ENCODE measurements around the gene MESD.

MESD gene

DNA sequence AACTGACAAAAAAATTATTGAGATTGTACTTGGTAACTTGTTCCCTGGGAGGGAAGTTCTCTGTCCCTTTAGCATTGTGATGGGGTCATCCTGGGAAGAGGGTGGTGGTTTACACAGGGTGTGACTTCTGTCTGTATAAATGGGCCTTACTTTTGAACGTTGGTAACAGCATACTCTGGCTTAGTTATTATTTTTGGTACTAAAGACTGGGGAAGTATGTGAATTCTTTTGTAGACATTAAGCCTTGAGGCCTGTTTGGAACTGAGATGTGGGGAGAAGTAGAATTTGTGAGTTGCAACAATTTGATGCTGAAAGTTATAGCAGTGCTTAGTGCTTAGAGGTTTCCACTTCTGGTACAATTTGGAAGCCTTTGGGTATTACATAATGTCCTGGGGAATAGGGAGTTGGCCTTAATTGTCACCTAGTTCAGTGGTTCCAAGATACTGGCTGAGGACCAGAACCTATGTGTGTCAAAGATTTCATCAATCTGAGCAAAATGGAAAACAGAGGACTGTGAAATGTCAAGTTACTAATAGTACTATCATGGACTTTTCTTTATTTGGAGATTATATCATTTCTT is 27.0 kb upstream of the MESD start:
- Histone ChIP-seq H3K4me3 (no peak overlapping the region), H3K27ac (peak overlapping the region in 2 of 21 experiments; percentile 8 to 53)

DNA sequence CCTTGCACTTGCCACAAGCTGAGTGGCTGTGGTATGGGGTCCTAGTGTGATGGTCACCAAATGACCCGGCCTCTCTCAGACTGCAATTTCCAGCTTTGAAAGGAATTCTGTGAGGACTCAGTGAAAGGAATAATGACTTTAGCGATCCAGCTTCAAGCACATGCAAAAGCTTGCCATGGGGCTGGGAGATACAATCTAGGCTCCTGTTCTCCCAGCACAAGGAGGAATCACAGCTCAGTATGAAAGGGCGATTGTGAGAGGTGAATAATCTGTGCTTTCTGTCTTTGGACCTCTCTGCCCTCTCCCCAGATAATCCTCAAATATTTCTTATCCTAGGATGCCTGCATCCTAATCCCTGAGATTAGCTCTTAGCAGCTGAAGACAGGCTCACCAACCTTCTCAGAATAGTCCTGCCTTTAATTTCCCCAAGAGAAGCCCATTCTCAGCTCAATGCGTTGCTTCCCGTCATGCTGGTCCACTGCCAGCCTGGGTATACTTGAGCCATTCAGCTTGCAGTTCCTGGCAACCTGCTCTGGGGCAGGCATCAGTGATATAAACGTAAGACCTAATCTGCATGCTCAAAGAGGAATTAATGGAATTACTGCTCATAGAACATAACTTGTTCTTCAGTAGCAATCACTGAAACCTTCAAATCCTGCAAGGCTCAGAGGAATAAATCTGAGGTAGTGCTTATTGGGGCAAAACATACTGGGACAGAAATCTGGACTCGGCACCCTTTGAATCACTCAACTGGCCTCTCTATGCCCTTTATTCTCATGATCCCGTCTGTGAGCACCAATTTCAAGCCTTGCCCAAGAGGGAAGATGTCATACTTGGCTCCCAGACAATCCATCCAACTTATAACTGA is 26.2 kb upstream of the MESD start:
- no peak overlapping the region for H3K4me3 ChIP-seq

DNA sequence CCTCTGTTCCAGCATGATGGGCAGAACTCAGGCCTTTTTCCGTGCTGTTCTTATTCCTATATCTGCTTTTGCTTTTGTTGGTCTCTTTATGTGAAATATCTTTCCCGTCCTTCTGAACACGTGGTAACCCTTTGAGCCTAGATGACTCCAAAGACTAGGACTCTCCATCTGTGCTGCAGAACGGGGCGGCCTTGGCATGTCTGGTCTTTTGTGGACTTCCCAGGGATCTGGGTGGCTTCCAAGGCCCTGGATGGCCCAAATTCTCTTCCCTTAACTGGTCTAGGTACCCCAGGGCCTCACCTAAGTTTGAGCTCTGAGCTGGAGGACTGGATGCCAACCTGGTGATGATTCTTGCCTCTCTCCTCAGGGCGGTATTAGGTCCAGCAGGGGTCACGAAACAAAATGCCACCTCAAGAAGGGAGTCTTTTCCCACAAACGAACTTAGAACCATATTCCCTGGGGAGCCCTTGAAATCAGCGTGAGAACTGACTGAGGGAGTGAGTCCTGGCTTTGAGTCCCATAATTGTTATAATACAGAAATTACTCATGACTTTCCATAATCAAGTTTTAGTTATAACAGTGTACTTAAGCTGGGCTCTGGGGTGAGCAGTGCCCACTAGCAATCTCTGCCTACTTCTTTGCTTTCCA is 25.0 kb upstream of the MESD start:
- H3K27ac ChIP-seq: no peak overlapping the region
- no peak overlapping the region for H3K4me3 ChIP-seq

More for the DNA sequence above, 26.2 kb upstream of the MESD start:
- peak overlapping the region in 3 of 21 experiments; percentile 5 to 53 (median 35) for H3K27ac ChIP-seq

DNA sequence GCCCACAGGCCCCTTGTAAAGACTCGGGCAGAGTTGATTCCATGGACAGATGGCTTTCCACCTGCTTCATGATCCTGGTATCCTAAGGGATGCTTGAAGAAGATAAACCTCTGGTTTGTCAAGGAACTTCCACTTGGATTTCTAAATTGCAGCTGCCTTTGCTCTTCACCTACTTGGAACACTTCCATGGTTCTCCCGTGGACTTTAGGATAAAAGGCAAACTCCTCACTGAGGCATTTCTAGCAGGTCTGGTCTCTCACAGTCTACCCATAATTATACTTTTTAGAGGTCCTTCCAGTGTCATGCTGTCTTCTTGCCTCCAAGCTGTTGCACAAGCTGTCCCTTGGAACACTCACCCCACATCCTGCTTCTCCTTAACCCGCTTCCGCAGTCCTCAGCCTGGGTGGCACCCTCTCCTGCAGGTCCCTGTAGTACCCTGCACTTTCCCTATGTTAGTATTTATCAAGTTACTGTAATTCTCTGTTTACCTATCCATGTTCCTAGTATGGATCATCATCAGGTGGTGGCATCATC is 23.8 kb upstream of the MESD start:
- H3K27ac ChIP-seq: no peak overlapping the region
- H3K4me3 ChIP-seq: no peak overlapping the region

DNA sequence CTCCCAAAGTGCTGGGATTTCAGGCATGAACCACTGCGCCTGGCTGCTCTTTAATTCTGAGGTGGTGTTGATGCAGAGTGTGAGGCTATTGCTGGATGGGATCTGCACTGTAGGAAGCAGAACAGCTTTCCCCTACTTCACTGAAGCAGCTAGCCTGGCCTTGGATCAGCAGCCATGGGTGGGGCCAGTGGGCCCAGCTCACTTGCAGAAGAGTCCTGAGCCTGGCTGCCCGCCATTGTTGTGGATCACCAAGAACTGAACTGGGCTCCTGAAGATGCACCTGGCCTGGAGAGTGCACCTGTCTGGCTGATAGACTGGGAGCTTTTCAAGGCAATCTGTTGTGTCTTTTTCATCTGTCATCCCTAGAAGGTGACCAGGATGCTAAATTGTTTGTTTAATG is 23.0 kb upstream of the MESD start:
- Histone ChIP-seq H3K4me3 (no peak overlapping the region), H3K27ac (no peak overlapping the region)

DNA sequence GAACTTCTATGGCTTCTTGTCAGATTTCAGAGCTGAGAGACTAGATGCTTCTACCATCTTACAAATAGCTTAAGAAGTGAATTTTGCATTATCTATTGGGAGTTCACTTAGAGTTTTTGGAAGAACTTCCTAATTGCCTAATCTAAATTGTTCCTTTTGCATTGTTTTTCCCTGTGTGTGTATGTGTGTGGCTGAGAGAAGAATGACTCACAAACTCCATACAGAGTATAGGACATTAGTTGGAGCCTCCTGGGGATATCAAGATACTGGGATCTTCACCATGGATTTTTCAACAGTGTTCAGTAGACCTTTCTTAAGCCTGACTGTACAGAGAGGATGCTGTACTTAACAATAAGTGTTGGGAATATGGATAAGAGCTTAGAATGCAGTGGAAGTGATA is 22.0 kb upstream of the MESD start:
- no peak overlapping the region for H3K27ac ChIP-seq
- H3K4me3 ChIP-seq: no peak overlapping the region

DNA sequence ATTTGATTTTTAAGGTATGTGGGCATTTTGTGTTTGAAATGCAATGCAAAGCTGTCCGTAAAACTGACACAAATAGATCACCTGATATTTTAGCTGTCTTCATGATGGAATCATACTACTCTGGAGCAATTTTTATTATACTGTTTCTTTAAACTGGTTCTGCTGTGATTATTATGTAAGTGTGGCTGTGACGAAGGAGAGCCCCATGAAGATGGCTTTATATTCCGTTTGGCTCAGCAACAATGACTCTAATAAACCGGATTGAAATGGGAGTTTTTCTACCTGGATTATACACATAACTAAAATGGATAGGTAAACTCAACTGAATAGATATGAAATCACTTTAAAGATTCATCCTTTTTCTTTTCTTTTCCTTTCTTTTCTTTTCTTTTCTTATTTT is 20.5 kb upstream of the MESD start:
- Histone ChIP-seq H3K4me3 (no peak overlapping the region), H3K27ac (no peak overlapping the region)

DNA sequence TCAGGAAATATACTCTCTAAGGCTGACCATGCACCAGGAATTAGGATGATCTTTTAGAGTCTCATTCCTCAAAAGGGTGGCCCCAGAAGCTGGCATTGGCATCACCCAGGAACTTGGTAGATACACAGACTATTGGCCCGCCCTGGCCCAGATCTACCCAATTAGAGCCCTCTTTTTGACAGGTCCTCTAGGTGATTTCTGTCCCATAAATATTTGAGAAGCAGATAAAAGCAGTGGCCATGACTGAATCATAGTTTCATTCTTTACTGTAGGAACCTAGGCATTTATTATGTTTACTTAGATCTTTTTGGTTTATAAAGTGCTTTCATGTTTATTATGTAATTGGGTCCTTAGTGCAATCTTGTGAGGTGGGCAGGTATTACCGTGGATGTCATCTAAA is 18.7 kb upstream of the MESD start:
- Histone ChIP-seq H3K27ac (no peak overlapping the region), H3K4me3 (no peak overlapping the region)

DNA sequence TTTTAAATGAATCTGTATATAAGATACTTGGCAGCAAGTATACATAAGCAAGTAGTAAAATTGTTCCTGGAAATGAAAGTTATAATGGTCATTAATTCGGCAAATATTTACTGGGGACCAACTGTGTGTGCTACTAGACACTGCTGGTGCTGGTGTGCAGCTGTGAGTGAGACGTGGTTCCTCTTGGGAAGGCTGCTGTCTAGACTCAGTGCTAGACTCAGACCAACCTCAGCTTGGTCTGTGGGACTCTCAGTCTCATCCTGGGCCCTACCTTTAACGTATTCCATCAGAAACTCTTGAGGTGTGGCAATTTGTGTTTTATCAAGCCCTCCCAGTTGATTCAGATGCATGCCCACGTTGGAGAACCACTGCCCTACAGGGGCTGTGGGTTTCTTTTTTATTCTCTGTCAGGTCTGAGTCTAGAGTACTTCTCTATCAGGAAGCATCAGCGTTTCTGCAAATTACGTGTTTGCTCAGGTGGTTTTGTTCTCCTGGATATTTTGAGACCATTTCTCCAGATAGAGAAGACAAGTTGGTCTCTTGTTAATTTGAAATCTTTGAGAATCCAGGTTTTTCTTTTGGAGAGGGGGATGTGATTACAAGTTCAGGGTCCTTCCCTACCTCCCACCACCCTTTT is 17.9 kb upstream of the MESD start:
- H3K27ac ChIP-seq: no peak overlapping the region
- H3K4me3 ChIP-seq: no peak overlapping the region

DNA sequence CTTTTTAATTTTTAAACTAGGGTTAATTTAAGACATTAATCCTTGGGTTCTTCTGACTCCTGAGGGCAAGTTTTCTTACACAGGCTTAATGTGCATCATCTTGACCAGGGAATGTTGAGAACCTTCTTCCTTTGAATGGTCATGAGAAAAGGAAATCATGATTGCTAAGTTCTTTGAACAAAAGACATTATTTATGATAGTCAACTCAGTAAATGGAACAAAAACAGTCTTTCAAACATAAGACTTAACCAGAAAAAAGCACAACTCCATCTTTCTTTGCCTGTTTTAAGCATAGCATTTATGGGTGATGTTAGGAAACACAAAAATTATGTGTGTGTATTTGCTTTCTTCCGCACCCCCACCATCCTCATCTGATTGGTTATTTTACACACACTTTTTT is 16.5 kb upstream of the MESD start:
- H3K4me3 ChIP-seq: no peak overlapping the region
- H3K27ac ChIP-seq: no peak overlapping the region

DNA sequence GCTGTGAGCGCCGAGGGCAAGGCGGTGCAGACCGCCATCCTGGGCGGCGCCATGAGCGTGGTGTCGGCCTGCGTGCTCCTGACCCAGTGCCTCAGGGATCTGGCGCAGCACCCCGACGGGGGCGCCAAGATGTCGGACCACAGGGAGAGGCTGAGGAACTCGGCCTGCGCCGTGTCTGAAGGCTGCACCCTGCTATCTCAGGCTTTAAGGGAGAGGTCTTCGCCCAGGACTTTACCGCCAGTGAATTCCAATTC is 13.4 kb upstream of the MESD start:
- Histone ChIP-seq H3K27ac (peak overlapping the region in 4 of 21 experiments; percentile 97 to 98 (median 98)), H3K4me3 (peak overlapping the region in 5 of 7 experiments; percentile 77 to 88 (median 82))

DNA sequence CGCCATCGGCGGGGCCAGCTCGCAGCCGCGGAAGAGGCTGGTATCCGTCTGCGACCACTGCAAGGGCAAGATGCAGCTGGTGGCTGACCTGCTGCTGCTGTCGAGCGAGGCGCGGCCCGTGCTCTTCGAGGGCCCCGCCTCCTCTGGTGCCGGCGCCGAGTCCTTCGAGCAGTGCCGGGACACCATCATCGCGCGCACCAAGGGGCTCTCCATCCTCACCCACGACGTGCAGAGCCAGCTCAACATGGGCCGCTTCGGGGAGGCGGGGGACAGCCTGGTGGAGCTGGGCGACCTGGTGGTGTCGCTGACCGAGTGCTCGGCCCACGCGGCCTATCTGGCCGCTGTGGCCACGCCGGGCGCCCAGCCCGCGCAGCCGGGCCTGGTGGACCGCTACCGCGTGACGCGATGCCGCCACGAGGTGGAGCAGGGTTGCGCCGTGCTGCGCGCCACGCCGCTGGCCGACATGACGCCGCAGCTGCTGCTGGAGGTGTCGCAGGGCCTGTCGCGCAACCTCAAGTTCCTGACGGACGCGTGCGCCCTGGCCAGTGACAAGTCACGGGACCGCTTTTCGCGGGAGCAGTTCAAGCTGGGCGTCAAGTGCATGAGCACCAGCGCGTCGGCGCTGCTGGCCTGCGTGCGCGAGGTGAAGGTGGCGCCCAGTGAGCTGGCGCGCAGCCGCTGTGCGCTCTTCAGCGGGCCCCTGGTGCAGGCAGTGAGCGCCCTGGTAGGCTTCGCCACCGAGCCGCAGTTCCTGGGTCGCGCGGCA is 12.9 kb upstream of the MESD start:
- H3K27ac ChIP-seq: peak overlapping the region; percentile 92 to 100 (median 98)
- H3K4me3 ChIP-seq: peak overlapping the region; percentile 77 to 88 (median 82)

DNA sequence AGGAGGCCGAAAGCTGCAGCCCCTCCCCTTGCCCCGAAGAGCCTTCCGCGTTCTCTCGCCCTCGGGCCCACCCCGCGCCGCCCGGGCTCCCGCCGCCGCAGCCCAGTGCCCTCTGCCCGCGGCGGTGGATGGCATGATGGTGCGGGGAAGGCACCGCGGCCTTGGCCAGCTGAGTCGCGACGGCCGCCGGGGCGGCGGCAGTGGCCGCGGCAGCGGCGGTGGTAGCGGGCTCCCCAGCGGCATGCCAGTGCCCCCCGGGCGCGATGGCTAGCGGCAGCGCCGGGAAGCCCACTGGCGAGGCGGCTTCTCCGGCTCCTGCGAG is 12.4 kb upstream of the MESD start:
- peak overlapping the region; percentile 77 to 88 (median 82) for H3K4me3 ChIP-seq
- peak overlapping the region; percentile 92 to 100 (median 98) for H3K27ac ChIP-seq

DNA sequence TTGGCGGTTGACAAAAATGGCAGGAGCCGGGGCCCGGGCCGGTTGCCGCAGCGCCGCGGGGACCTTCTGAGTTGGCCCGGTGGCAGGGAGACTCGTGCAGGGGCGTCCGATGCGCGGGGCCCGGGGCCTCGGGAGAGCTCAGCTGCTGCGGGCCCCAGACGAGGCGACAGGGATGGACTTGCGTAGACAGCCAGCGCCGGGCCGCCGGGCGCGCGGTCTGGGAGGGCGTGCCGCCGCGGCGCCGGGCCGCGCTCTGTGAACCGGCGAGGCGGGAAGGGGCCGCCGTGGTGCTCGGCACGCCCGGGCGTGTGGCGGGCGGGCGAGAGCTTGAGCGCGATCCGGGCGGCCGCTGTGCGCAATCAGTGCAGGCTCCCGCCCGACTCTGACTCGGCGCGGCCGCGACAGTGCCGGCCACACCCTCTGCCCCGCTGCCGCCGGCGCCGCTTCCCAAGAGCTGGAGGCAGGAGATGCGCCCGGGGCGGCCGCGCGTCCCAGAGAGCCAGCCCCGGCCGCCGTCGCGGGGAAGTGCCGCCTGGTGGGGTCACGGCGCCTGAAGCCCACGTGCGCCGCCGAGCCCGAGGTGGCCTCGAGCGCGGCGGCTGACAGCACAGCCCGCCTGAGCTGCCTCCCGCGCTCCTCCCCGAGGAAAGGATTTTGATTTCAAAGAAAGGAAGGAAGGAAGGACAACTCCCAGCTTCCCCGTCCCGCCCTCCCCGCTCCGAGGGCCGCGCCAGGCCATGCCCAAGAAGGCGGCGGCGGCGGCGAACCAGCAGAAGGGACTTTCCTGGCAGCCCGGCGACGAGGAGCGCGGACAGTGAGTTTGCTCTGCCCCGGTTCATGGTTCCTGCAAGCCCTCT is 11.8 kb upstream of the MESD start:
- H3K4me3 ChIP-seq: peak overlapping the region; percentile 77 to 88 (median 82)
- H3K27ac ChIP-seq: peak overlapping the region; percentile 92 to 100 (median 98)

DNA sequence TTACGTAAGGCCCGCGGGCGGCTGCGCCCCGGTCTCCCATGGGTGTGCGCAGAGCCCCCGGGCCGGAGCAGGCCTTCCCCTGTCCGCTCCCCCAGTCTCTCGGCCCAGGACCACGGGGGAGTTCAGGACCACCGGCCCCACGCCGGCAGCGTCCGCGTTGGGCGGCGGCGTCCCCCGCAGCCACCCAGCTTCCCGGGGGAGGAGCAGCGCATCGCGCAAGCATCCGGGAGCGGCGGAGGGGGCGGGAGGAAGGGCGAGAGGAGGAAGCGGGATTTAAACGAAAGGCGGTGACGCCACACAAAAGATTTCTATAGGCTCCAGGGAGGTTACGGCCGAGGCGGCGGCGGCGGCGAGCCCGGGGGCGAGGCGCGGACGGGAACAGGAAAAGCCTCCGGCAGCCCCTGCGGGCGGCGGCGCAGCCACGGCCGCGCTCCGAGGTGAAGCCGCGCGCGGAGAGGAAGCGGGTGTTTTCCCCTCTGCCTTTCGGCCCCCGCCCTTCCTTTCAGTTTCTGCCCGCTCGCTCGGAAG is 11.1 kb upstream of the MESD start, which contains the start of gene TLNRD1:
Gene TLNRD1 (plus strand): TSS at position 300 of the 528 bp plus-strand sequence. CDS start 1,349 bp downstream, outside the sequence.
- peak within 1 kb of the TSS; percentile 92 to 100 (median 98) for H3K27ac ChIP-seq
- H3K4me3 ChIP-seq: peak within 1 kb of the TSS; percentile 77 to 88 (median 82)

DNA sequence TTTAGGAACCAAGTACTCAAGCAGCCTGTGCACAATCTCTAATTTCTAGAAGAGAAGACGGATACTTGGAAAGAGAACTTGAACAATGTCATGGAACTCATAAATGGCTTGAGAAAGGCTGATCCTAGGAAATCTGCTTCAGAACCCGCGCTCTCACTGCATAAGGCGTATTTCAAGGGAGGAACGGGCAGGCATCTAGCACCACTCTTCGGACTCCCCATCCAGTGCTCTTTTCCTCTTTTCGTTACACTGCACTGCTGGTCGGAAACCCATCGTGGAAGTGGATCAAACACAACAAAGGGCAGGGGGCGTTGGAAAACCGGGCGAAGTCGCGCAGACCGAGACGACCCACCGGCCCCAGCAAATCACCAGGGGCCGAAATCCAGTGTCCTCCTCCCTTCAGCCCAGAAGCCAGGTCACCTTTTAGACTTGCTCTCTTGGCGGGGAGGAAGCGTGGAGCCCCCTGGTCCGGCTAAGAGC is 10.6 kb upstream of the MESD start:
- Histone ChIP-seq H3K27ac (peak overlapping the region; percentile 92 to 100 (median 98)), H3K4me3 (peak overlapping the region; percentile 77 to 88 (median 82))

DNA sequence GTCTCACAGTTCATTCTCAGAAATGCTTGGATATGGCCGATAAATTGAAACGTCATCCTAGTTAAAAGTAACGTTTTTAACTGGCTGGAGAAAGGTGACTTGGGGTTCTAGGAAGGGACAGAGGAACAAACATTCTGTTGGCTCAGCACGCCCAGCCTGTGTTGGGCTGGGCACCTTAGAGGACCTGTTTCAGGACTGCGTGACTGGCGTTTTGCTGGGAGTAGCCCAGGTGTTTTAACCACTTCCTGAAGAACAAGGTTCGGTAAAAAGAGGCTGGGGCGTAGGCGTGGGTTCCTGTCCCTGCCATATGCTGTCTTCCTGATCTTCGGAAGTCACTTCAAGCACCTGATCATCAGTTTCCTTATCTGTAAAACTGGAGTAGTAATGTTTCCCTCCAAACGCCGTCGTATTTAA is 10.0 kb upstream of the MESD start:
- peak overlapping the region in 19 of 21 experiments; percentile 55 to 100 (median 98) for H3K27ac ChIP-seq
- H3K4me3 ChIP-seq: peak overlapping the region; percentile 77 to 88 (median 82)

DNA sequence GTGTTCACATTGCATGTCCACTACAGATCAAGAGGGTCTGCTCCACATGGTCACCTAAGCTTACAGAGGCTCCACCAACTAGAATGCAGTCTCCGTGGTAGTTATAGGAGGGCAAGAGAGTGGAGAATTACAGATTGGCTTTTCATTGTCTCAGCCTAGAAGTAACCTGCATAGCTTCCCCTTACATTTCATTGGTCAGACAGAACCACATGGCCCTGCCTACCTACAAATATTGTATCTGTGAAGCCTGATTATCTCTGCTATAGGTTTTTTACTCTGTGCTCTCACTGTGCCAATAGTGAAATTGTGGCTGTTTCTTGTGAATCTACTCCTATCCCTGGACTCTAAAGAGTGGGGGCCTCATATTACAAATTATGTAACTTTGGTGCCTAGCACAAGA is 8.6 kb upstream of the MESD start:
- Histone ChIP-seq H3K4me3 (no peak overlapping the region), H3K27ac (peak overlapping the region in 2 of 21 experiments; percentile 2 to 39)

All from skin epidermis (tissue), 12 donors.